GM21529 (cell line): ENCODE results near the gene TOMM40L.

ENCODE experiments used
- ATAC-seq: cut with Tn5 transposase; IDR thresholded peaks from one replicate; pipeline ENCODE4 v1.9.1; 2021; ENCODE audit not compliant: unreplicated experiment

TOMM40L gene

DNA sequence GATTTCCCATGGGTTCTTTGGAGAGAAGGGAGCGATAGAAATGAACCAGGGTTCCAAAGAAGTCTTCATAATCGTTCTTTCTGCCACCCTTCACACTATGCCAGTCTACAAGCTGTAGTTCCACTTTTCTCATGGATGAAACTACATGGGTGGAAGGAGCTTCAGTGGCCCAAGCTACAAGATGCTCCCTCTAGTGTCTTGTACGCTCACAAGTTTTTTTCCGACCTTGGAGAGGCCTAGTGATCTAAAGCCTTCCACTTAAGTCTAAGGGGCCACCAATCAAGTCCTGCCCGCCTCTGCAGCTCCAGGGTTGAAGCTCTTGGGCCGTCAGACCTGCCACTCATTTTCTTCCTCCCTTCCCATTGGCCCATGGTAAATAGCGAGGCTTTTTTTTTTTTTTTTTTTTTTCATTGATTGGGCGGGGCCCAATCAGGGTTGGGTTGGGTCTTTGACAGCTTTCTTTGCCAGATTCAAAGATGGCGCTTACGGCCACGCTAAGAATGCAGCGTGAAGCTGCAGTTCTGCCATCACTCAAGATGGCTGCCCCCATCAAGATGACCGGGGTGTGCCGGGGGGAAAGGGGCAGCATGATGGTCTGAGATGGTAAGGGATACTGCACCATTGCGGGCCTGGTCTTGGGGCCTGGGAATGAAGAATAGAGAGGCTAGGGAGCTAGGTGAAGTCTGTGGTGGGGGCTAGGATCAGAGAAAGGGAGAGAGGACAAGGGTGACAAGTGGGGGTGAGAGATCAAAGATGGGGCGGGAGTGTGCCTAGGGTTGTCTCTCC, at the start of gene TOMM40L:
Gene TOMM40L (plus strand): TSS at position 527 of the 786 bp plus-strand sequence. CDS start 430 bp downstream, outside the sequence.
- peak; percentile 94 for ATAC-seq

DNA sequence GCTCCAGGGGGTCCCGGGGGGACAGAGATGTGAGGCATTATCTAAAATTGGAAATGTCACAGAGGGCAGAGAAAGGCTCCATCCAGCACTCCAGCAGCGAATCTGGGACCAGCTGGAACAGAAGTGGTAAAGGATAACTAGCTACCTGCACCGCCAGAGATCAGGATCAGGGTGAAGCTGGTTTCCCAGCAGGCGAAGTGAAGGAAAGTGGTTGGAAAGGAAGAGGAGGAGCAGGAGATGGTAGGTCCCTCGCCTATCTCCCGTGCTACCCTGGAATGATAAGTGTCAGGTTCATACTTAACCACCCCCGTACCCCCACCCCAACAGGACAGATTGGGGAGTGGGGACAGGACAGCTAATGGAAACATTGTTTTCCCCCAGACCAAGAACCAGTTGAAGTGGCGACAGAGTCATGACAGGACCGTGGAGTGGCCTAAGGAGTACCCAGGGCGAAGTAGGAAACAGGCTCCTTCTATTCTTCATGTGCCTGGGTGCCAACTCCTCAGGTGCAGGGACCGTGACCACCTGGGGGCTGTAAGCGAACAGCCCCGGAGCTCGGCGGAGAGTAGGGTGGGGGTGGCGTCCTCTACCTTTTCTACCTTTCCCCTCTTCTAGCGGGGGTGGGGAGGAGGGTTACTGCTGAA, 49.3 kb upstream of the TOMM40L start:
- no peak for ATAC-seq

DNA sequence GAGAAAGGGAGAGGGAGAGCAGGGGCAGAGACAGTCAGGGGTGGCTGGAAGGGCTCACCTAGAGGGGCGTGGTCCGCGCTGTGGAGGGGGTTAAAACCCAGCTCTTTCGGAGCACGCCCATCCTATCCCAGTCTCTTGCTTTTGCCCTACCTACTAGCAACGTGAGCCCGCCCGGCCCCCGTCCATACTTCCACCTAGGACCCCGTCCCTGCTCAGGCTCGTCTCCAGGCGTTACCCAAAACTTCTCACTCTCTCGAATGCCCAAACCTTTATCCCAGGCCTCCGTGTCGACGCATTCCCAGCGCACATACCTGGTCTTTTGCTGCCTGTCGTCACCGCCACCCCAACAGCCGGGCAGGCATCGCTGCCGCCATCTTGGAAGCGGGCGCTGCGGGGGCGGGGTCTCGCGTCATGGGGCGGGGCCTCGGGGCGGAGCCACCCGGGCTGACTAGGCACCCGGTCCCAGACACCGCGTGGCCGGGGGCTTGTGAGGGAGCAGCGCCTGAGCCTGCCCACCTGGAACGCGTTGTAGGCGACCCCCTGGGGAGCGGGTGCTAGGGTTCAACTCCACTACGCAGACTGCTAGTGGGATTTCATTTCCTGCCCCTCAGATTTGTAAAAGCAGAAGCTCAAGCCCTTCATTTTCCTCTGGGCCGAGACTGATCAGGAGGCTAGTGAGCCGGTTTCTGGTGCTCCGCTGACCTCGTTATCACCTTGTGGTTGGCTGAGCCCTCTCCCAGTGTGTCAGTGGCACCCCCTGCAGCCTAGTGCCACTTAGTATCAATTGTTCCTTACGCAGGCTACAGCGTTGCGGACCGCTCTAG, 48.5 kb upstream of the TOMM40L start, which contains the start of gene B4GALT3:
Gene B4GALT3 (minus strand): TSS at position 396 of the 824 bp plus-strand sequence. CDS start 1,447 bp downstream, outside the sequence.
- ATAC-seq: peak; percentile 76

GRCh38 chr1:161177936-161178244, 48.0 kb upstream of the TOMM40L start:
- ATAC-seq: no peak

- ATAC-seq: no peak
Measured at GRCh38 chr1:161179698-161180097, 46.2 kb upstream of the TOMM40L start.

DNA sequence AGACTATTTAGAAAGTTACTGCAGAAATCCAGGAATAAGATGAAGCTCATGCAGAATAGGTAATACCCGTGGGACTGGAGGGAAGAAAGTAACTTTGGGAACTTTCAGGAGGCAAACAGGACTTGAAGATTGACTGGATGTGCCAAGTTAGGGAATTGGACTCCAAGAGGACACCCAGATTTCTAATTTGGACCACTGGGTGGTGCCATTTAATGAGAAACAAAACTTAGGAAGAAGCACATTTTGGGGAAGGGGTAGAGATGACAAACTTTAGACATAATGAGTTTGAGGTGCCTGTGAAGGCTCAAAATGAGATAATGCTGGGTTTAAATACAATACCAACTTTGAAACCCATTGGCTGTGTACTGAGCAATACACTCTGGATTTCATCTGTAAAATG, 45.2 kb upstream of the TOMM40L start:
- ATAC-seq: no peak

DNA sequence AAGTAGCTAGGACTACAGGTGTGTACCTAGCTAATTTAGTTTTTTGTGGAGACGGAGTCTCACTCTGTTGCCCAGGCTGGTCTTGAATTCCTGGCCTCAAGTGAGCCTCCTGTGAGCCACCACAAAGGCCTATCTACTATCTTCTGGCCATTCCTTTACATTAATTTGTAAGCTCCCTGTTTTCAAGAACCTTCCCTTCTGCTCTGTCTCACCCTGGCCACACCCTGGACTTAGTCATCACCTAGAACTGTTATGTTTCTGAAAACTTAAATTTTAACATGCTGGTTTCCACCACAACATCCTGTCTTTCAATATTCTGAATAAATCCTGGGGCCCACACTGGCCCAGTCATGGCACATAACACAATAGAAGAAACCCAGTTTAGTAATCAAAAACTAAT, 43.6 kb upstream of the TOMM40L start:
- ATAC-seq: peak; percentile 45

DNA sequence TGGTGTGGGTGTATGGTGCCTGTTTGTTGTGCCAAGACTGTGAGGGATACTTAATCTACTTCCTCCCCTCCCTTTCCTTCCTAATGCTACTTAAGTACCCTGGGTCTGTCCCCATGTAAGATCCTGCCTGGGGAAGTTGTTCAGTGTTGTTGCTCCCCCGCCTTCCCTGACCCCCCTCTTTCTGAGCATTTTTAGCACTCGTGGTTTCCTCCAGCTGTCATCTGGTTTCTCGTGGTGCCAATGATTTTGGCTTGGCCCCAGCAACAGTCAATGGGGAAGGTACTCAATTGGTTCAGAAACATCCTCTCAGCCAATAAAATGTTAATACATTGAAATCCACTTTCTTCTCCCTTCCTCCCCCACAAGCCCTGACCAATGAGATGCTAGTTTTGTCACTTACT, 40.6 kb upstream of the TOMM40L start:
- ATAC-seq: peak; percentile 67

GRCh38 chr1:161185732-161186311, 40.0 kb upstream of the TOMM40L start:
- peak; percentile 39 for ATAC-seq

- no peak for ATAC-seq
Measured at GRCh38 chr1:161187311-161187710, 38.5 kb upstream of the TOMM40L start.

DNA sequence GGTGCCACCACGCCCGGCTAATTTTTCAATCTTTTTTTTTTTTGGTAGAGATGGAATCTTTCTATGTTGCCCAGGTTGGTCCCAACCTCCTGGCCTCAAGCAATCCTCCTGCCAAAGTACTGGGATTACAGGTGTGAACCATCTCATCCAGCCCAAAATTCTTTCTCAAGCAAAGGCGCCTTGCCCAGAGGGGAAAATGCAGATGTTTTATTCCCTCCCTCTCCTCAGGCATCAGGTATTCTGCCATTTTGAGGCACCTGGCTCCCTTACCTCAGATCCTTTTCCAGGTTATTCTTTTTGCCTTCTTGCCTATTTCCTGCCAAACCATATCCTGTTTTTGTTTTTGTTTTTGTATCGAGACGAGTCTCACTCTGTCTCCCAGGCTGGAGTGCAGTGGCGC, 37.5 kb upstream of the TOMM40L start:
- no peak for ATAC-seq

- ATAC-seq: no peak
Measured at GRCh38 chr1:161189036-161189435, 36.8 kb upstream of the TOMM40L start.

DNA sequence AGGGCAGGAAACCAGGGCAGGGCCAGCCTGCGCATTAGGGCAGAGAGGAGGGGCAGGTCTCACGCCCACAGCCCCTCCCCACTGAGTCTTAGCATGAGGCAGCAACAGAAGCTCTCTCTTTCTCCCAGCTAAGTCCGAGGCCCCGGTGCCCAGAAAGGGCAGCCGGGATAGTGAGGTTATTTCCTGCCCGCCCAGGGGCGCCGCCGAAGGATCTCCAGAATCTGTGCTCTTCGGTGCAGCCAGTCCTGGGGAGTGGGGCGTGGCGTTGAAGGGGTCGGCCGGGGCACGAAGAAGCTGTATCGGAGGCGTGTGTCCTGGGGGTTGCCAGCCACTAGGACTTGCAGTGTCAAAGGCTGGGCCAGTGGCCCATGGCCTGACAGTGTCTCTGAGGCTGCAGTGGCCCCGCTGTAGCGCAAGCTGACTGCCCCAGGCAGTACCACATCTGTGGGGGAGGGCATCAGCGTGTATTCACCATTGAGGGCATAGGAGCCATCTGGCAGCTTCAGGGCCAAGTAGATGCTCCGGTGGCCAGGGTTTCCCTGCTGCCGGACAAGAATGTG, 34.8 kb upstream of the TOMM40L start:
- ATAC-seq: no peak

- ATAC-seq: no peak
Measured at GRCh38 chr1:161191971-161192370, 33.9 kb upstream of the TOMM40L start.

GRCh38 chr1:161192476-161193465, 33.1 kb upstream of the TOMM40L start:
- ATAC-seq: peak; percentile 63

GRCh38 chr1:161193561-161194235, 32.2 kb upstream of the TOMM40L start:
- no peak for ATAC-seq

DNA sequence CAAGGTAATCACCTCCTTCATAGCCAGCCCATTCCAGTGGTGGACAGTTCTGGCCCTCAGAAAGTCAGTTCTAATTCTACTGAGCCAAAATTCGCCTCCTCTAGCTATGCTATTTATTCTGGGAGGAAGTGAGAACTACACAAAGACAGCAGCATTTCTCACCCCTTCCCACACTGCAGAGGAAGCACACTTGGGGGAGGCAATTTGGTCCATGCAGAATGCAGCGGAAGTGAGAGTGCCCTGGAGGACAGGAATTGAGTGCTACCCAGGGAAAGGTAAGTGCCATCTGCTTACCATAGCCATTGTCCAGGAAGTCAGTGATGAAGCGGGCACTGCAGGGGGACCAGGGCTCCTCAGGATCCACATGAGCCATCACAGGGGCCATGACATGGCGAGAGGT, 30.7 kb upstream of the TOMM40L start:
- peak; percentile 77 for ATAC-seq

DNA sequence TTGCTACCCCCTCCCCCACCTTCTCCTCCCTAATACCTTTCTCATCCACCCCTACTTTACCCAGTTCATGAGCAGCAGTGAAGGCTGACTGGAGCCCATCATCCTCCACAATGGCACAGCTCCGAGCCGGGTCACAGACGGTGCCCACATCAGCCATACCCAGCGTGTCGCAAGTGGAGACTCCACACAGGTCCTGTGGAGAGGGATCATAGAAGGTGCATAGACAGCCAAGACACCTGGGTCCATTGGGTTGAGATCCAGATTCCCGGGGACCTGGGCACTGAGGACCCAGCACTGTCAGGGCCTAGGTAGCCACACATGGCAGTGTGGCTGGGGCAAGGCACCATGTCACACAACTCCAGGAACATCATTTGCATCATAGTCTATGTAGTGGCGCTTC, 29.7 kb upstream of the TOMM40L start:
- no peak for ATAC-seq
